DND-41 (cell line): ENCODE results near the gene SRCAP.

Experiments used
- ATAC-seq: fragments of 200-7000 bp; cut with Tn5 transposase; 3 replicates; pipeline ENCODE4 v1.9.1; 2021; ENCODE audit warnings: low read depth; ENCODE audit not compliant: insufficient read depth
- DNase-seq: peaks from one replicate; pipeline ENCODE4 v3.0.0-alpha.2; 2020
- H2AFZ ChIP-seq: 2 replicates; pipeline ENCODE4 v1.6.0; 2012; ENCODE audit warnings: low read depth, low read length
- H3K27ac ChIP-seq: 2 replicates; pipeline ENCODE4 v1.5.1; 2012; ENCODE audit warnings: low read length, inconsistent platforms
- H3K27me3 ChIP-seq: fragments of 200-600 bp; sonication (generic); 2 replicates; pipeline ENCODE4 v1.6.0; 2012; ENCODE audit warnings: low read length, mild to moderate bottlenecking, inconsistent platforms; ENCODE audit not compliant: insufficient read depth, poor library complexity
- H3K36me3 ChIP-seq: 2 replicates; pipeline ENCODE4 v1.5.1; 2012; ENCODE audit warnings: low read length, inconsistent platforms; ENCODE audit not compliant: insufficient read depth
- H3K4me1 ChIP-seq: 2 replicates; pipeline ENCODE4 v1.5.1; 2012; ENCODE audit warnings: mild to moderate bottlenecking, low read length; ENCODE audit not compliant: insufficient read depth
- H3K4me2 ChIP-seq: 2 replicates; pipeline ENCODE4 v1.6.0; 2012; ENCODE audit warnings: mild to moderate bottlenecking, moderate library complexity, low read length, inconsistent platforms; ENCODE audit not compliant: insufficient read depth
- H3K4me3 ChIP-seq, 2 experiments: fragments of 200-600 bp in 1 of 2; shearing (Covaris generic) in 1 of 2; 2 replicates each; pipeline ENCODE4 v1.5.1; 2012 to 2016; ENCODE audit warnings: inconsistent platforms in 2 of 2, low read length in 2 of 2, mild to moderate bottlenecking in 2 of 2, low read depth in 1 of 2, moderate library complexity in 1 of 2
- H3K79me2 ChIP-seq: 2 replicates; pipeline ENCODE4 v1.6.0; 2012; ENCODE audit warnings: low read length, inconsistent platforms; ENCODE audit not compliant: insufficient read depth
- H3K9ac ChIP-seq: 2 replicates; pipeline ENCODE4 v1.6.0; 2012; ENCODE audit warnings: low read depth, mild to moderate bottlenecking, inconsistent platforms, low read length, moderate library complexity
- H3K9me3 ChIP-seq: 2 replicates; pipeline ENCODE4 v1.5.1; 2012; ENCODE audit warnings: low read length, moderate library complexity, mild to moderate bottlenecking, inconsistent platforms; ENCODE audit not compliant: insufficient read depth, severe bottlenecking
- H4K20me1 ChIP-seq: 2 replicates; pipeline ENCODE4 v1.6.0; 2012; ENCODE audit warnings: low read length; ENCODE audit not compliant: insufficient read depth
- EZH2 ChIP-seq: IDR thresholded peaks from 3 replicates; pipeline ENCODE4 v1.6.1; 2012; ENCODE audit warnings: borderline replicate concordance, low read depth, mild to moderate bottlenecking, moderate library complexity, low read length, inconsistent platforms; ENCODE audit not compliant: severe bottlenecking
- TF ChIP-seq, protein P1 (sequence below): IDR thresholded peaks from 2 replicates; pipeline ENCODE4 v1.5.1; 2012; ENCODE audit warnings: borderline replicate concordance, low read length, moderate library complexity, mild to moderate bottlenecking; ENCODE audit not compliant: poor library complexity, severe bottlenecking; ENCODE audit errors: extremely low read depth

Gene SRCAP

DNA sequence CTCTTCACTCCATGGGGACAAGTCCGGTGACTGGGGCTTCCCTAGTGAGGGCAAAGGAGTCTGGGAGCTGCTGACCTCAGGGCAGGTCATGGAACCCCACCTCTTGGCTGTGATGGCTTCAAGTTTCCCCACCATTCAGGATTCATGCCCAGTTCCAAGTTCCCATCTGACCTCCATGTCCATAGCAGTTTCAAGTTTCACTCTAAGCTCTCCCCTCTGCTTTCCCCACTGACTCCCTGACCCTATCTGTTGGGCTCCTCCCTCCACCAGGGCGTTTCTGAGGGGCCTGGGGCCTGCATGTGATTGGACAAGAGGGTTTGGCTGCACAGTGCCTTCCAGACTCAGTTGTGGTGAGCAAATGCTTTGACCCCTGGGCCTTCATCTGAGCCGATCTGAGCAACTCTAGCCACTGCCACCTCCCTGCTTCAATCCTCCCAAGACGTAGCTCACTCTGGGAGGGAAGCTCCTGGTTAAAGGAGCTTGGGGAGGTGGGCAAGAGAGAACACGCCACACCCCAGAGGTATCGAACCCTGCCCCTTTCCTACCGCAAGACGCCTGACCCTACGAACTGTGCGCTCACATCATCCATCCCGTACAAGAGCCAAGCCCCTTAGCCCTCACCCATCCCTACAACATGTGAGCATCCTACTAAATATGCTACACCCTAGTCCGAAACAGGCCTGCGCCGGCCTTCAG lies 79.7 kb downstream of the SRCAP start:
- peaks cover 34% of the 10 kb centered on the region for H3K36me3 ChIP-seq

DNA sequence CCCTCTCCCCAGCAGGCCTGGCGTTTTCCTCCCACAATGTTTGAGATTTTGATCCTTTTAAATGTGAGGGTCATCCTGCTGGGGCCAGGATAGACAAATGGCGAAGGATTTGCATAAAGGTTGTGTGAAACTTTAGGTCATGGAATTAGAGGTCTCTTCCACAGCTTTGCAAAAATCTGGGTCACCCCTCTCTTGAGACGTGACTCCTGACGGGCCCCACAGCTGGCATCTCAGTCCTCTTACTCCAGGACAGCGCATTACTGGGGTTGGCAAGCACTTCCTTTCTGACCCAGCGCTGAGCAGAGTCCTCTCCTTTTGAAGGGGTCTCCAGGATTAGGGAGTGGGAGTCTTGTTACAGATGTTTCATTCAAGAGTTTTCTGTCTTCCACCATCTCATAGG lies 80.6 kb downstream of the SRCAP start:
- Histone ChIP-seq H3K4me3 (no peak overlapping the region), H3K27ac (no peak overlapping the region), H3K9me3 (no peaks in the 10 kb centered on the region), H3K4me2 (no peak overlapping the region), H4K20me1 (peaks cover 5% of the 10 kb centered on the region), H3K4me1 (peaks cover 23% of the 10 kb centered on the region), H3K9ac (no peak overlapping the region), H3K79me2 (peaks cover 15% of the 10 kb centered on the region), H3K27me3 (no peaks in the 10 kb centered on the region), H2AFZ (no peak overlapping the region), H3K36me3 (peaks cover 26% of the 10 kb centered on the region)
- ATAC-seq (no peak), DNase-seq (no peak)
- TF ChIP-seq, protein P1, sequence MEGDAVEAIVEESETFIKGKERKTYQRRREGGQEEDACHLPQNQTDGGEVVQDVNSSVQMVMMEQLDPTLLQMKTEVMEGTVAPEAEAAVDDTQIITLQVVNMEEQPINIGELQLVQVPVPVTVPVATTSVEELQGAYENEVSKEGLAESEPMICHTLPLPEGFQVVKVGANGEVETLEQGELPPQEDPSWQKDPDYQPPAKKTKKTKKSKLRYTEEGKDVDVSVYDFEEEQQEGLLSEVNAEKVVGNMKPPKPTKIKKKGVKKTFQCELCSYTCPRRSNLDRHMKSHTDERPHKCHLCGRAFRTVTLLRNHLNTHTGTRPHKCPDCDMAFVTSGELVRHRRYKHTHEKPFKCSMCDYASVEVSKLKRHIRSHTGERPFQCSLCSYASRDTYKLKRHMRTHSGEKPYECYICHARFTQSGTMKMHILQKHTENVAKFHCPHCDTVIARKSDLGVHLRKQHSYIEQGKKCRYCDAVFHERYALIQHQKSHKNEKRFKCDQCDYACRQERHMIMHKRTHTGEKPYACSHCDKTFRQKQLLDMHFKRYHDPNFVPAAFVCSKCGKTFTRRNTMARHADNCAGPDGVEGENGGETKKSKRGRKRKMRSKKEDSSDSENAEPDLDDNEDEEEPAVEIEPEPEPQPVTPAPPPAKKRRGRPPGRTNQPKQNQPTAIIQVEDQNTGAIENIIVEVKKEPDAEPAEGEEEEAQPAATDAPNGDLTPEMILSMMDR = no peak
- TF ChIP-seq EZH2 = no peak

More for the DNA sequence above, 79.7 kb downstream of the SRCAP start:
- Histone ChIP-seq H3K9me3 (no peaks in the 10 kb centered on the region), H3K4me1 (peaks cover 25% of the 10 kb centered on the region), H3K27me3 (no peaks in the 10 kb centered on the region), H4K20me1 (peaks cover 5% of the 10 kb centered on the region), H3K4me2 (no peak overlapping the region), H2AFZ (no peak overlapping the region), H3K79me2 (peaks cover 15% of the 10 kb centered on the region), H3K4me3 (no peak overlapping the region), H3K27ac (no peak overlapping the region), H3K9ac (no peak overlapping the region)
- ATAC-seq (no peak), DNase-seq (no peak)
- TF ChIP-seq, protein P1 = no peak
- TF ChIP-seq EZH2 = no peak

DNA sequence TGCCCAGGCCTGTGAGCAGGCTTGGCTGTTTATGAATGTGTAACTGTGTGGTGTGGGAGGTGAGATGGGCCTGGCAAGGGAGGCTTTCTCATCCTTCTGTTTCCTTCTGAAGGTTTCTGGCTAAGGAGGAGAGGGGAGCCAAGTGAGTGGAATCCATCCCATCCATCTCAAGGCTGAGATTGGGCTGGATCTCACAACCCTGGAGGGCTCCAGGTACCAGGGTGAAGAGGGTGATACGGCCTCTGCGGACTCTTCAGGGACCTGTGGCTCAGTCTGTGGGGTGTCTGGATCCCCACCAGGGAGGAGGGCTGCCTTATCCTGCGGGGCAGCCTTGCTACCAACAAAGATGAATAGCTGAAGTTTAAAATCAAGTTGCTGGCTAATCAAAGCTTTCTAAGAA lies 81.0 kb downstream of the SRCAP start:
- no peak overlapping the region for H3K9ac ChIP-seq
- TF ChIP-seq, protein P1 = no peak
- TF ChIP-seq EZH2 = no peak
- H4K20me1 ChIP-seq = peaks cover 5% of the 10 kb centered on the region
- no peak overlapping the region for H2AFZ ChIP-seq
- H3K9me3 ChIP-seq = no peaks in the 10 kb centered on the region
- no peaks in the 10 kb centered on the region for H3K27me3 ChIP-seq
- peaks cover 22% of the 10 kb centered on the region for H3K36me3 ChIP-seq
- H3K4me3 ChIP-seq = no peak overlapping the region
- H3K4me1 ChIP-seq = peaks cover 19% of the 10 kb centered on the region
- H3K79me2 ChIP-seq = peaks cover 15% of the 10 kb centered on the region
- H3K4me2 ChIP-seq = no peak overlapping the region
- no peak overlapping the region for H3K27ac ChIP-seq
- DNase-seq (no peak), ATAC-seq (no peak)

DNA sequence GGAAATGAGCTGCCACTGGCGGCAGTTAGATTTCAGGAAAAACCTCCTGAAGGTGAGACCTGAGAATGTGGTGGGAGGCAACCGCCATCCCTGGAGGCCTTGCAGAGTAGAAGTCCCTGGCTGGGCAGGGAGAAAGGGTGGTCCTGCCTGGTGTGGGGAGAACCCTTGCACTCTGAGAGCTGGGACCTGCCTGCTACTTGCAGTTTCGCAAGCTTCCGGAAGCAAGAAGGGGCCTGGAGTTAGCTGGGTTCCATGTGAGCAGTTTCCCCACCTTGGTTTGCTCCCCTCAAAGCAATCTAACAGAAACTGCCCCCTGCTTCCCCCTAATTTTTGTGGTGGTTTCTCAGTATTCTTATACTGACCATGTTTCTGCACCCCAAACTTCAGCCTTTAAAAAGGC lies 81.6 kb downstream of the SRCAP start:
- DNase-seq = no peak
- TF ChIP-seq EZH2 = no peak
- TF ChIP-seq, protein P1 = no peak
- peaks cover 20% of the 10 kb centered on the region for H3K4me1 ChIP-seq
- H4K20me1 ChIP-seq = peaks cover 5% of the 10 kb centered on the region; the same call in 1 of the 2 replicates
- no peaks in the 10 kb centered on the region for H3K9me3 ChIP-seq
- H3K36me3 ChIP-seq = peaks cover 22% of the 10 kb centered on the region
- no peak for ATAC-seq
- H3K4me3 ChIP-seq = no peak overlapping the region
- H3K79me2 ChIP-seq = peaks cover 12% of the 10 kb centered on the region
- no peak overlapping the region for H3K9ac ChIP-seq
- H3K27me3 ChIP-seq = no peaks in the 10 kb centered on the region
- H2AFZ ChIP-seq = no peak overlapping the region
- no peak overlapping the region for H3K27ac ChIP-seq
- no peak overlapping the region for H3K4me2 ChIP-seq
